K562 (cell line): Measurements from ENCODE around the gene ZDHHC20. TPM values are rescaled to one million over a fixed set of nuclear protein-coding genes. Genes with fewer than 3 reads are reported as not detected.
A peak's percentile ranks its signal among the peaks of the same experiment; 100 is the strongest.

Source experiments
- ATAC-seq: fragments of 200-7000 bp; cut with Tn5 transposase; 3 replicates; pipeline ENCODE4 v1.9.1; 2020; ENCODE audit warnings: moderate library complexity
- BruUV-seq: library from RNA; stranded (reverse); fragments of 400-500 nt; replicated peaks from 2 replicates; lab custom pipeline; 2021; lab: Mats Ljungman, UMichigan
- CTCF ChIA-PET: fragments of 300-600 bp; formaldehyde crosslinking; extraction: SDS; loops from one replicate; lab custom pipeline; 2021; ENCODE audit warnings: low intra/inter-chr PET ratio; lab: Yijun Ruan, JAX
- POLR2A ChIA-PET: fragments of 300-600, 350-650 bp; sonication (Branson Sonifier 250); formaldehyde crosslinking; extraction: SDS; loops from one replicate; lab custom pipeline; 2021; ENCODE audit warnings: antibody characterized with exemption, inconsistent platforms; lab: Yijun Ruan, JAX
- DNase-seq, 4 experiments: peaks; one replicate each; pipeline versions ENCODE4 v3.0.0 to v3.0.0-alpha.2; 2011 to 2018; ENCODE audit warnings: low spot score in 3 of 4, mixed read lengths in 3 of 4; ENCODE audit errors: extremely low read depth in 1 of 4
- FAIRE-seq: peaks from 2 replicates; lab custom pipeline; 2011; peaks lifted over from hg19 to GRCh38; lab: Jason Lieb, UNC
- H2AFZ ChIP-seq: 2 replicates; pipeline ENCODE4 v1.6.0; 2011; ENCODE audit warnings: low read depth, low read length, control low read depth, inconsistent platforms
- H3K27ac ChIP-seq: fragments of 200-600 bp; 3 replicates; pipeline ENCODE4 v1.8.0; 2011; ENCODE audit warnings: low read depth, mild to moderate bottlenecking, control low read depth, inconsistent platforms, low read length, moderate library complexity, mixed read lengths; ENCODE audit errors: extremely low read depth
- H3K27me3 ChIP-seq, 2 experiments: fragments of 300-600 bp in 1 of 2; 2 replicates in 1 of 2; 3 replicates in 1 of 2; pipeline versions ENCODE4 v1.6.0 to v1.8.0; 2011; ENCODE audit warnings: inconsistent platforms in 2 of 2, low read length in 2 of 2, mild to moderate bottlenecking in 1 of 2, mixed read lengths in 1 of 2, moderate library complexity in 1 of 2; ENCODE audit not compliant: control insufficient read depth in 2 of 2, insufficient read depth in 2 of 2
- H3K36me3 ChIP-seq: fragments of 300-600 bp; 3 replicates; pipeline ENCODE4 v1.8.0; 2011; ENCODE audit warnings: mild to moderate bottlenecking, low read length, inconsistent platforms; ENCODE audit not compliant: control insufficient read depth, insufficient read depth
- H3K4me1 ChIP-seq, 2 experiments: fragments of 200-600 bp in 1 of 2; replicated peaks in 1 of 2; 2 replicates in 1 of 2; 3 replicates in 1 of 2; pipeline versions ENCODE4 v1.5.1 to v1.8.0; 2011; ENCODE audit warnings: inconsistent platforms in 2 of 2, low read length in 2 of 2, mild to moderate bottlenecking in 1 of 2, mixed read lengths in 1 of 2, moderate library complexity in 1 of 2; ENCODE audit not compliant: control insufficient read depth in 2 of 2, insufficient read depth in 2 of 2
- H3K4me2 ChIP-seq: 2 replicates; pipeline ENCODE4 v1.6.1; 2011; ENCODE audit warnings: low read length, control low read depth, inconsistent platforms, mixed read lengths; ENCODE audit not compliant: insufficient read depth
- H3K4me3 ChIP-seq: fragments of 200-600 bp; sonication (generic), shearing (Covaris generic); 2 replicates; pipeline ENCODE4 v1.5.1; 2016; ENCODE audit warnings: control low read depth, inconsistent platforms
- H3K79me2 ChIP-seq: fragments of 200-600 bp; 3 replicates; pipeline ENCODE4 v1.8.0; 2011; ENCODE audit warnings: low read length, inconsistent platforms; ENCODE audit not compliant: control insufficient read depth, insufficient read depth
- H3K9ac ChIP-seq, 2 experiments: 2 replicates each; pipeline versions ENCODE4 v1.6.0 to v1.6.1; 2011; ENCODE audit warnings: low read depth in 2 of 2, low read length in 2 of 2, control low read depth in 1 of 2, inconsistent platforms in 1 of 2, mild to moderate bottlenecking in 1 of 2, mixed read lengths in 1 of 2; ENCODE audit not compliant: insufficient read depth in 1 of 2
- H3K9me1 ChIP-seq: one replicate; pipeline ENCODE4 v1.6.0; 2011; ENCODE audit warnings: inconsistent platforms, mild to moderate bottlenecking, low read length, moderate library complexity; ENCODE audit not compliant: control insufficient read depth, insufficient read depth
- H3K9me3 ChIP-seq: replicated peaks from 2 replicates; pipeline ENCODE4 v1.5.1; 2011; ENCODE audit warnings: low read depth, low read length, inconsistent platforms; ENCODE audit not compliant: control insufficient read depth, insufficient read depth
- H4K20me1 ChIP-seq: replicated peaks from 2 replicates; pipeline ENCODE4 v1.6.1; 2011; ENCODE audit warnings: low read length, inconsistent platforms, mixed read lengths; ENCODE audit not compliant: control insufficient read depth, insufficient read depth
- BCL6 ChIP-seq: fragments of 250-450 bp; sonication (Bioruptor Pico); IDR thresholded peaks from 2 replicates; pipeline ENCODE4 v1.4.0; 2020
- CREM ChIP-seq: IDR thresholded peaks from 2 replicates; pipeline ENCODE4 v1.6.1; 2014; ENCODE audit warnings: antibody characterized with exemption, low read depth
- CUX1 ChIP-seq: fragments of 200-800 bp; sonication (Bioruptor generic); IDR thresholded peaks from 2 replicates; pipeline ENCODE4 v1.6.1; 2016; ENCODE audit warnings: missing genetic modification characterization, missing compliant biosample characterization
- FOXK2 ChIP-seq, 2 experiments: fragments of 450-650 bp; IDR thresholded peaks in 1 of 2; conservative IDR thresholded peaks in 1 of 2; 2 replicates each; pipeline ENCODE4 v1.6.1; 2016; ENCODE audit warnings: low read depth in 2 of 2, mild to moderate bottlenecking in 1 of 2
- MAFF ChIP-seq: IDR thresholded peaks from 2 replicates; pipeline ENCODE4 v1.6.1; 2012; ENCODE audit warnings: low read length, improper control_type of control experiment
- MAFK ChIP-seq: IDR thresholded peaks from 2 replicates; pipeline ENCODE4 v1.6.1; 2011; ENCODE audit warnings: low read length, improper control_type of control experiment
- MCM2 ChIP-seq: fragments of 450-650 bp; IDR thresholded peaks from 2 replicates; pipeline ENCODE4 v1.6.1; 2017; ENCODE audit warnings: low read depth, mild to moderate bottlenecking
- PHF20 ChIP-seq: fragments of 450-650 bp; IDR thresholded peaks from 2 replicates; pipeline ENCODE4 v1.6.1; 2018; ENCODE audit not compliant: partially characterized antibody
- PTRF ChIP-seq: fragments of 450-650 bp; IDR thresholded peaks from 2 replicates; pipeline ENCODE4 v1.6.1; 2016; ENCODE audit warnings: mild to moderate bottlenecking, missing genetic modification characterization, missing compliant biosample characterization
- RNF2 ChIP-seq: sonication (generic); IDR thresholded peaks from 2 replicates; pipeline ENCODE4 v1.6.1; 2016
- ZNF224 ChIP-seq: sonication (generic); formaldehyde crosslinking; IDR thresholded peaks from 2 replicates; pipeline ENCODE4 v1.8.0; 2022; ENCODE audit warnings: mild to moderate bottlenecking, missing genetic modification reagents
- WGBS: fragments of 100-300 bp; shearing (Covaris generic); methylation state at CpG from one replicate; pipeline ENCODE4 v1.1.6; 2016; ENCODE audit warnings: low coverage, mixed read lengths; ENCODE audit not compliant: insufficient coverage; ENCODE audit errors: missing lambda C conversion rate; 5-methylcytosine and 5-hydroxymethylcytosine counted together
- in situ Hi-C: fragments of 300-500 bp; cut with MboI; formaldehyde crosslinking; loops from 4 replicates; pipeline ENCODE4 v1.15.0; 2018; ENCODE audit warnings: inconsistent platforms, mixed read lengths
- intact Hi-C: fragments of 100-400 bp; cut with micrococcal nuclease; formaldehyde crosslinking; loops from 2 replicates; pipeline ENCODE4 v1.14.2; 2022
- polyA plus RNA-seq, 8 experiments: library from polyadenylated mRNA; depleted of rRNA in 4 of 8; stranded (reverse) in 5 of 8; unstranded in 3 of 8; fragments of >200 nt; fragmentation: Nextera tagmentation in 2 of 8; fragmentation: Illumina TruSeq in 1 of 8; extraction: Ambion mirVana in 2 of 8; extraction: Trizol in 1 of 8; gene quantifications; 2 replicates each; pipeline versions ENCODE4 v1.2.1 to v1.2.3, GENCODE V29; 2011 to 2014; ENCODE audit warnings: inconsistent platforms in 1 of 8, missing spikeins in 1 of 8
- total RNA-seq, 7 experiments: library from RNA; depleted of rRNA in 6 of 7; stranded (reverse); fragments of >200 nt in 6 of 7; fragmentation: Illumina TruSeq in 2 of 7; extraction: Trizol in 2 of 7; gene quantifications; 2 replicates each; pipeline versions ENCODE4 v1.2.1 to v1.2.3, GENCODE V29; 2011 to 2021; ENCODE audit warnings: low replicate concordance in 1 of 7
- TF ChIP-seq, protein P1 (sequence below), 3 experiments: fragments of 200-800 bp in 1 of 3; fragments of 250-450 bp in 1 of 3; fragments of 450-650 bp in 1 of 3; sonication (Bioruptor Pico) in 1 of 3; sonication (Bioruptor generic) in 1 of 3; formaldehyde crosslinking in 1 of 3; IDR thresholded peaks; 2 replicates each; pipeline versions ENCODE4 v1.6.1 to v1.8.0; 2016 to 2022; ENCODE audit warnings: mild to moderate bottlenecking in 2 of 3, missing genetic modification characterization in 2 of 3, missing compliant biosample characterization in 1 of 3, moderate library complexity in 1 of 3

ZDHHC20 gene
- total and polyA plus RNA-seq, 9 of the 15 experiments (the other 6 are each of a cell fraction or from before 2014, with no cell fraction given) = 2.7 to 20.9 (median 15.8) TPM

DNA sequence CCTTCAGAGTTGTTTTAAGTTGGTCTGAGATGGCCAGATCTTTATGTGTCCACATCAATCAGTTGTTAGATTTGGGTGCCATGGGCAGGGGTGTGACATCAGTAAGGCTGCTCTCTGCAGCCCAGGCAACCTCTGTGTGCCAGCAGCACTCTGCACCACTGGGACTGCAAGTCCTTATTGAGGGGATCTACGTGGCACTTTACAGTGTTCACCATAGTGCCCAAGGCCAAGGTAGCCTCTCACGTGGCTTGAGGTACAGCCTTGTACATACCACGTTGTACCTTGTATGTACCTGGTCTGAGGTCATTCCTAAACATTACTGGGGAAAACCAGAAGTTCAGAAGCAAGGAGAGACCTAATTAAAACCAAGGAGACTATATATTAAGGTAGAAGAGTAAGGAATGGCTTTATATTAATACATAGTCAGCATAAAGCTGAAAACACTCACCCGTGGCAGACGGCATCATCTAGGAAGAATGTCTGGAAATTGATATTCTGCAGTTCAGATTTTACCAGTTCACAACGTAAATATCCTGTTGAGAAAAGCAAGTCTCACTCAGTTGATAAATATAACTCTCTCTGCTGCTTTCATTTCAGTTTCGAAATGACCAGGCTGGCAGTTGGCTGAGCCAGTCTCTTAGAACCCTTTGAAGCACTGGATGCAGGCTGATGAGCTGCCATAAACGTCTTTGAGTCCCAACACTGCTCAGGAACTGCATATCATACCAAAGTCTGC is 128.8 kb downstream of the ZDHHC20 start:
- intact Hi-C loops = no loop called here
- no peaks in the 10 kb centered on the region for H3K79me2 ChIP-seq
- BruUV-seq = no TSS peak
- H3K9me1 ChIP-seq = no peaks in the 10 kb centered on the region
- ChIA-PET POLR2A (no interaction called here), CTCF (no interaction called here)
- H3K27me3 ChIP-seq = peaks cover 0 to 13% of the 10 kb centered on the region in 2 experiments; a peak in 2 of 5 replicates
- no peak overlapping the region for H3K4me3 ChIP-seq
- no peaks in the 10 kb centered on the region for H3K36me3 ChIP-seq
- H3K9ac ChIP-seq = no peak overlapping the region
- in situ Hi-C loops = no loop called here
- ATAC-seq = no peak
- WGBS = 2% methylated on average over 8 of the region's 8 CpGs
- H3K4me2 ChIP-seq = no peak overlapping the region
- no peaks in the 10 kb centered on the region for H3K9me3 ChIP-seq
- no peak overlapping the region for H2AFZ ChIP-seq
- H3K4me1 ChIP-seq = peaks cover 0 to 4% of the 10 kb centered on the region in 2 experiments; a peak in 1 of 5 replicates
- no peaks in the 10 kb centered on the region for H4K20me1 ChIP-seq
- H3K27ac ChIP-seq = no peak overlapping the region
- no peak for DNase-seq
- FAIRE-seq = no peak
- TF ChIP-seq MAFF = 0 out of 2 replicates have a peak, but pooled peaks have one; percentile 7
- TF ChIP-seq FOXK2 (conservative IDR thresholded peaks at IDR 0.05 in 1 of 2, IDR thresholded peaks at IDR 0.05 in 1 of 2; ENCODE audit: low read depth in 2 of 2) = no peak
- no peak for TF ChIP-seq BCL6 (CRISPR knock-in tag)
- TF ChIP-seq PHF20 = no peak
- TF ChIP-seq MAFK = peak; percentile 17; the same call in 1 of the 2 replicates
- no peak for TF ChIP-seq RNF2
- TF ChIP-seq MCM2 = no peak
- TF ChIP-seq CUX1 = no peak
- no peak for TF ChIP-seq PTRF (tag)
- TF ChIP-seq ZNF224 (CRISPR knock-in tag) = no peak
- TF ChIP-seq CREM = no peak
- TF ChIP-seq, protein P1, sequence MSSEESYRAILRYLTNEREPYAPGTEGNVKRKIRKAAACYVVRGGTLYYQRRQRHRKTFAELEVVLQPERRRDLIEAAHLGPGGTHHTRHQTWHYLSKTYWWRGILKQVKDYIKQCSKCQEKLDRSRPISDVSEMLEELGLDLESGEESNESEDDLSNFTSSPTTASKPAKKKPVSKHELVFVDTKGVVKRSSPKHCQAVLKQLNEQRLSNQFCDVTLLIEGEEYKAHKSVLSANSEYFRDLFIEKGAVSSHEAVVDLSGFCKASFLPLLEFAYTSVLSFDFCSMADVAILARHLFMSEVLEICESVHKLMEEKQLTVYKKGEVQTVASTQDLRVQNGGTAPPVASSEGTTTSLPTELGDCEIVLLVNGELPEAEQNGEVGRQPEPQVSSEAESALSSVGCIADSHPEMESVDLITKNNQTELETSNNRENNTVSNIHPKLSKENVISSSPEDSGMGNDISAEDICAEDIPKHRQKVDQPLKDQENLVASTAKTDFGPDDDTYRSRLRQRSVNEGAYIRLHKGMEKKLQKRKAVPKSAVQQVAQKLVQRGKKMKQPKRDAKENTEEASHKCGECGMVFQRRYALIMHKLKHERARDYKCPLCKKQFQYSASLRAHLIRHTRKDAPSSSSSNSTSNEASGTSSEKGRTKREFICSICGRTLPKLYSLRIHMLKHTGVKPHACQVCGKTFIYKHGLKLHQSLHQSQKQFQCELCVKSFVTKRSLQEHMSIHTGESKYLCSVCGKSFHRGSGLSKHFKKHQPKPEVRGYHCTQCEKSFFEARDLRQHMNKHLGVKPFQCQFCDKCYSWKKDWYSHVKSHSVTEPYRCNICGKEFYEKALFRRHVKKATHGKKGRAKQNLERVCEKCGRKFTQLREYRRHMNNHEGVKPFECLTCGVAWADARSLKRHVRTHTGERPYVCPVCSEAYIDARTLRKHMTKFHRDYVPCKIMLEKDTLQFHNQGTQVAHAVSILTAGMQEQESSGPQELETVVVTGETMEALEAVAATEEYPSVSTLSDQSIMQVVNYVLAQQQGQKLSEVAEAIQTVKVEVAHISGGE (CRISPR knock-in tag; IDR thresholded peaks at IDR 0.05) = no peak
